Loucy (cell line): ENCODE results near the gene JPH4.

Source experiments
- EZH2phosphoT487 ChIP-seq: fragments of 200-600 bp; IDR thresholded peaks from 2 replicates; pipeline ENCODE4 v1.6.1; 2018; ENCODE audit warnings: antibody characterized with exemption, mild to moderate bottlenecking, moderate library complexity, borderline replicate concordance
- TF ChIP-seq, protein P1 (sequence below): fragments of 200-600 bp; sonication (generic); conservative IDR thresholded peaks from 2 replicates; pipeline ENCODE4 v1.5.1; 2014; ENCODE audit warnings: mild to moderate bottlenecking, antibody characterized with exemption, low read length

DNA sequence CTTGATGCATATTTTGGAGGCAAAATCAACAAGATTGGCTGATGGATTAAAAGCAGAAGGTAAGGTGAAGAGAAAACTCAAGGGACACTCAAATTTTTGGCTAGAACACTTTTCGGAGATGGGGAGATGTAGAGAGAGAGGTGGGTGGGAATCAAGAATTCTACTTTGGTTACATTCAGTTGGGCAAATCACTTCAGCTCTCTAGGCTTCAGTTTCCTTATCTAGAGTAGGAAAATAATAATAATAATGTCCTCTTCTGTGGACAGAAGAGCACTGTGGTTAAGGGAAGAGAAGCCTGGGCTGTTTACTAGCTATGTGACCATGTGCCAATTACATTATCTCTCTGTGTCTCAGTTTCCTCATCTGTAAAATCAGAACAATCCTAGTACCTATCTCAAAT is 34.2 kb upstream of the JPH4 start:
- TF ChIP-seq, protein P1, sequence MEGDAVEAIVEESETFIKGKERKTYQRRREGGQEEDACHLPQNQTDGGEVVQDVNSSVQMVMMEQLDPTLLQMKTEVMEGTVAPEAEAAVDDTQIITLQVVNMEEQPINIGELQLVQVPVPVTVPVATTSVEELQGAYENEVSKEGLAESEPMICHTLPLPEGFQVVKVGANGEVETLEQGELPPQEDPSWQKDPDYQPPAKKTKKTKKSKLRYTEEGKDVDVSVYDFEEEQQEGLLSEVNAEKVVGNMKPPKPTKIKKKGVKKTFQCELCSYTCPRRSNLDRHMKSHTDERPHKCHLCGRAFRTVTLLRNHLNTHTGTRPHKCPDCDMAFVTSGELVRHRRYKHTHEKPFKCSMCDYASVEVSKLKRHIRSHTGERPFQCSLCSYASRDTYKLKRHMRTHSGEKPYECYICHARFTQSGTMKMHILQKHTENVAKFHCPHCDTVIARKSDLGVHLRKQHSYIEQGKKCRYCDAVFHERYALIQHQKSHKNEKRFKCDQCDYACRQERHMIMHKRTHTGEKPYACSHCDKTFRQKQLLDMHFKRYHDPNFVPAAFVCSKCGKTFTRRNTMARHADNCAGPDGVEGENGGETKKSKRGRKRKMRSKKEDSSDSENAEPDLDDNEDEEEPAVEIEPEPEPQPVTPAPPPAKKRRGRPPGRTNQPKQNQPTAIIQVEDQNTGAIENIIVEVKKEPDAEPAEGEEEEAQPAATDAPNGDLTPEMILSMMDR = no peak
- TF ChIP-seq EZH2phosphoT487 = no peak
